OCI-LY3 (cell line): Measurements from ENCODE around the gene RINL.
A peak's percentile ranks its signal among the peaks of the same experiment; 100 is the strongest.
"Not testable (repeated sequence)": the region's sequence is repeated elsewhere in the genome, so short reads cannot be mapped to it uniquely, and the experiment has no call there.

Experiments
- H2AFZ ChIP-seq: fragments of 200-600, 300-600 bp; shearing (Covaris generic); 2 replicates; pipeline ENCODE4 v1.6.0; 2014; ENCODE audit warnings: antibody characterized with exemption, low read depth, low read length
- H3K27ac ChIP-seq: fragments of 200-600, 300-600 bp; sonication (generic); 2 replicates; pipeline ENCODE4 v1.5.1; 2014; ENCODE audit warnings: mild to moderate bottlenecking, low read length, moderate library complexity, mixed read lengths
- H3K27me3 ChIP-seq: fragments of 200-600, 300-600 bp; sonication (generic); 2 replicates; pipeline ENCODE4 v1.6.1; 2014; ENCODE audit warnings: low read depth, low read length, mixed read lengths
- H3K36me3 ChIP-seq: fragments of 200-600, 300-600 bp; sonication (generic); replicated peaks from 2 replicates; pipeline ENCODE3; 2014; ENCODE audit warnings: low read depth, low read length, mixed read lengths
- H3K4me1 ChIP-seq: fragments of 300-600, 200-600 bp; sonication (generic); 2 replicates; pipeline ENCODE4 v1.6.1; 2014; ENCODE audit warnings: low read length, mixed read lengths
- H3K4me2 ChIP-seq: fragments of 200-600, 300-600 bp; sonication (generic); 2 replicates; pipeline ENCODE4 v1.6.1; 2014; ENCODE audit warnings: low read length, mixed read lengths
- H3K4me3 ChIP-seq: fragments of 300-600, 200-600 bp; sonication (generic); 2 replicates; pipeline ENCODE4 v1.5.1; 2014; ENCODE audit warnings: antibody characterized with exemption, mild to moderate bottlenecking, low read length, moderate library complexity
- H3K79me2 ChIP-seq: fragments of 300-600, 200-600 bp; shearing (Covaris generic); 2 replicates; pipeline ENCODE4 v1.6.1; 2014; ENCODE audit warnings: mild to moderate bottlenecking, low read length, mixed read lengths
- H3K9ac ChIP-seq: fragments of 300-600, 200-600 bp; shearing (Covaris generic); 2 replicates; pipeline ENCODE4 v1.6.0; 2014; ENCODE audit warnings: mild to moderate bottlenecking, low read length, moderate library complexity
- H3K9me3 ChIP-seq: fragments of 200-600, 300-600 bp; shearing (Covaris generic); 2 replicates; pipeline ENCODE4 v1.6.1; 2014; ENCODE audit warnings: low read length, mixed read lengths; ENCODE audit not compliant: insufficient read depth
- H4K20me1 ChIP-seq: fragments of 200-600, 300-600 bp; sonication (generic); 2 replicates; pipeline ENCODE4 v1.6.1; 2016; ENCODE audit warnings: low read length, mixed read lengths; ENCODE audit not compliant: insufficient read depth
- EZH2phosphoT487 ChIP-seq: fragments of 200-600 bp; shearing (Covaris generic); IDR thresholded peaks from 2 replicates; pipeline ENCODE4 v1.6.1; 2018; ENCODE audit warnings: antibody characterized with exemption, mixed run types, low read depth
- TF ChIP-seq, protein P1 (sequence below): fragments of 200-600, 300-600 bp; sonication (generic); IDR thresholded peaks from 2 replicates; pipeline ENCODE4 v1.5.1; 2014; ENCODE audit warnings: antibody characterized with exemption, low read length, low read depth

Gene RINL

DNA sequence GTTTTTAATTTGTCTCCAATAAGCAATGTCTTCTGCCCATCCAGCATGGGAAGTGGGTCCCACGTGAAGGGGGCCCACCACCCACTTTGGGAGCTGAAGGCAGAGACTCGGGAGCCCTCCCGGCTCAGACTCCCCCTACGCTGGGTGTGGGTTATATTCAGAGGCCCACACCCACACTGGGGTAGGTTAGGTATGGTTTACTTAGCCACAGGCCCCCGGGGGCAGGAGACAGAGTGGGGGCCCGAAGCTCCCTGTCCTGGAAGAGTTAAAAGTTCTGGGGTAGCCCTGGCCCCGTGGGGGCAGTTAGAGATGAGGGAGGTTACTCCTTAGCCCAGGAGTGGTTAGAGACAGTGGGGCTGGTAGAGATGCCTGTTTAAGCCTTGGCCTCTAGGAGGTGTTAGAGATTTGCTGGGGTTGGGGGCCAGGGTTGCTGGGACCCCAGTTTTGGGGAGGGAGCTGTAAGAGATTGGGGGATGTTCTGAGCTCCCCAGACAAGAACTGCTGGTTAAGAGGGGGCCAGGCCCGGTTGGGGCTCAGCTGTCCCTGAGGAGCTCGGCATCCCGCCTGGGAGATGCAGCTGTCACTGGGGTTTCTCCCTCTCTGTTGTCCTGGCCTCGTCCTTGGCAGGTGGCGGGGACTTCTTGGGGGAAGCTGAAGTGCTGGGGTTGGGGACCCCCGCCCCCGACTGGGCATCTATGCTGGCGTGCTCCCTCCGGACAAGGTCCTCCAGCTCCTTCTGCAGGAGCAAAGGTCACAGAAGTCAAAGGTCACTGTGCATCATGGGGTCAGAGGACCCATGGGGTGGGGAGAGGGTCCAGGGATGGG lies 712 bp upstream of the RINL start:
- Histone ChIP-seq H3K9me3 (no peaks in the 10 kb centered on the region), H3K27ac (peak overlapping the region; percentile 84), H3K4me3 (peak overlapping the region; percentile 79), H3K4me2 (peak overlapping the region; percentile 95), H3K4me1 (peaks cover 24% of the 10 kb centered on the region), H3K9ac (peak overlapping the region; percentile 91), H2AFZ (peak overlapping the region; percentile 53; the same call in 1 of the 2 replicates), H3K27me3 (no peaks in the 10 kb centered on the region), H3K36me3 (no peaks in the 10 kb centered on the region), H3K79me2 (no peaks in the 10 kb centered on the region), H4K20me1 (no peaks in the 10 kb centered on the region)
- no peak for TF ChIP-seq EZH2phosphoT487
- TF ChIP-seq, protein P1, sequence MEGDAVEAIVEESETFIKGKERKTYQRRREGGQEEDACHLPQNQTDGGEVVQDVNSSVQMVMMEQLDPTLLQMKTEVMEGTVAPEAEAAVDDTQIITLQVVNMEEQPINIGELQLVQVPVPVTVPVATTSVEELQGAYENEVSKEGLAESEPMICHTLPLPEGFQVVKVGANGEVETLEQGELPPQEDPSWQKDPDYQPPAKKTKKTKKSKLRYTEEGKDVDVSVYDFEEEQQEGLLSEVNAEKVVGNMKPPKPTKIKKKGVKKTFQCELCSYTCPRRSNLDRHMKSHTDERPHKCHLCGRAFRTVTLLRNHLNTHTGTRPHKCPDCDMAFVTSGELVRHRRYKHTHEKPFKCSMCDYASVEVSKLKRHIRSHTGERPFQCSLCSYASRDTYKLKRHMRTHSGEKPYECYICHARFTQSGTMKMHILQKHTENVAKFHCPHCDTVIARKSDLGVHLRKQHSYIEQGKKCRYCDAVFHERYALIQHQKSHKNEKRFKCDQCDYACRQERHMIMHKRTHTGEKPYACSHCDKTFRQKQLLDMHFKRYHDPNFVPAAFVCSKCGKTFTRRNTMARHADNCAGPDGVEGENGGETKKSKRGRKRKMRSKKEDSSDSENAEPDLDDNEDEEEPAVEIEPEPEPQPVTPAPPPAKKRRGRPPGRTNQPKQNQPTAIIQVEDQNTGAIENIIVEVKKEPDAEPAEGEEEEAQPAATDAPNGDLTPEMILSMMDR: peak; percentile 28; the same call in 1 of the 2 replicates

DNA sequence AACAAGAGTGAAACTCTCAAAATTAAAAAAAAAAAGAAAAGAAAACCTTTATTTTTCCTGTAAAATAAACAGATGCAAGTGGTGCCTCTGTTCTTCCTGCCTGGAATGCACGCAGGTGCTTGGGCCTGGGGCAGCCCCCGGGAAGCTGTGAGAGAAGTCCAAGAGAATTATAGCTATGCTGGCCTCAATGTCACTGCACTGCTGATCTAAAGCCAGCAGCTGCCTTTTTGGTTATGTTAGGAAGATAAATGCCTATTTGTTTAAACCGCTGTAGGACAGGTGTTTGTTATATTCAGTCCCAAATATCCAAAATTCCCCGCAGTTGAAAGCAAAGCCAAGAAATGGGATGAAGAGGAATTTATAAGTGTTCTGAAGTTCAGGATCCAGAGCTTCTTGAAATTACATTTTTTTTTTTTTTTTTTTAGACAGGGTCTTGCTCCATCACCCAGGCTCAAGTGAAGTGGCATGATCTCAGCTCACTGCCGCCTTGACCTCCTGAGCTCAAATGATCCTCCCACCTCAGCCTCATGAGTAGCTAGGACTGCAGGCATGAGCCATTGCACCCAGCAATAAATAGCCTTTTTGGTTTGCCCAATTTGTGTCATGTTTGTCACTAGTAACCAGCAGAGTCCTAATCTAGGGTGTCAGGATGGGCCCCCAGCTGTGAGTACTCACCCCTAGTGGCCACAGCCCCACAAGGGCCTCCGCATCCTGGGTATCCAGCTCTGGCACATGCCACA lies 2.2 kb downstream of the RINL start:
- no peak overlapping the region for H3K9ac ChIP-seq
- no peak overlapping the region for H3K4me2 ChIP-seq
- no peak overlapping the region for H3K4me3 ChIP-seq
- H3K36me3 ChIP-seq: no peaks in the 10 kb centered on the region
- no peak overlapping the region for H3K27ac ChIP-seq
- H3K27me3 ChIP-seq: no peaks in the 10 kb centered on the region
- H4K20me1 ChIP-seq: no peaks in the 10 kb centered on the region
- H2AFZ ChIP-seq: no peak overlapping the region
- H3K79me2 ChIP-seq: no peaks in the 10 kb centered on the region
- H3K9me3 ChIP-seq: no peaks in the 10 kb centered on the region
- TF ChIP-seq, protein P1: no peak
- no peak for TF ChIP-seq EZH2phosphoT487
- H3K4me1 ChIP-seq: peaks cover 24% of the 10 kb centered on the region

DNA sequence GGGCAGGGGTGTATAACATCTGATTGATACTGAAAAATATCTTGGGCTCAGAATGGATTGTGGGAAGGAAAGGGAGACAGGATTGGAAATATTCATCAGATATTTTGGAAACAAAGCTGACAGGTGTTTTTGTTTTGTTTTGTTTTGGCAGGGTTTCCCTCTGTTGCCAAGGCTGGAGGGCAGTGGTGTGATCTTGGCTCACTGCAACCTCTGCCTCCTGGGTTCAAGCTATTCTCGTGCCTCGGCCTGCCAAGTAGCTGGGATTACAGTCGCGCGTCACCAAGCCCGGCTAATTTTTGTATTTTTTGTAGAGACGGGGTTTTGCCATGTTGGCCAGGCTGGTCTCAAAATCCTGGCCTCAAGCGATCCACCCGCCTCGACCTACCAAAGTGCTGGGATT lies 4.7 kb downstream of the RINL start:
- H3K27me3 ChIP-seq, H3K9me3 ChIP-seq, H2AFZ ChIP-seq, H3K4me2 ChIP-seq, H3K36me3 ChIP-seq, H4K20me1 ChIP-seq, H3K4me3 ChIP-seq, H3K27ac ChIP-seq, H3K79me2 ChIP-seq, H3K9ac ChIP-seq: not testable (repeated sequence)
- peaks cover 29% of the 10 kb centered on the region for H3K4me1 ChIP-seq

DNA sequence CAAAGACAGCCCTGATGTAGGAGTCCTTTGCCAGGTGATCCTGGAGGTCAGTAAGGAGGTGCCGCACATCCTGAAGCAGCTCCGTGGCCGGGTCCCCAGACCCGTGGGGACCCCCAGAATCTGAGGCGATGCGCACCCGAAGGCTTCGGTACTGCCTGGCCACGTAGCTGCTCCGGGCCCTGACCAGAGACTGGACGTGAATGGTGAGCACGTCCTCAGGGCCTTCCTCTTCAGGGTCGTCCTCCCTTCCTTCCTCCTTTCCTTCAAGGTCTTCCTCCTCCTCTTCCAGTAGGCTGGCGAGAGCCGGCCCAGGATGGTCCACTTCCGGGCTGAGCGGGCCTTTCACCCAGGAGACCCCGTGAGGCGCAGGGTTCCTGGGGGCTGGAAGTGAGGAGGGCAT lies 7.5 kb downstream of the RINL start:
- H3K79me2 ChIP-seq: no peaks in the 10 kb centered on the region
- TF ChIP-seq, protein P1: no peak
- TF ChIP-seq EZH2phosphoT487: no peak
- H3K4me2 ChIP-seq: peak overlapping the region; percentile 93; the same call in 1 of the 2 replicates
- no peak overlapping the region for H3K27ac ChIP-seq
- H3K9me3 ChIP-seq: no peaks in the 10 kb centered on the region
- H3K36me3 ChIP-seq: no peaks in the 10 kb centered on the region
- H3K9ac ChIP-seq: no peak overlapping the region
- peak overlapping the region; percentile 77 for H3K4me3 ChIP-seq
- no peak overlapping the region for H2AFZ ChIP-seq
- H3K27me3 ChIP-seq: no peaks in the 10 kb centered on the region
- peaks cover 21% of the 10 kb centered on the region for H3K4me1 ChIP-seq
- H4K20me1 ChIP-seq: no peaks in the 10 kb centered on the region
